Measurements from ENCODE around the gene KIF12. TPM values are rescaled to one million over a fixed set of nuclear protein-coding genes. Genes with fewer than 3 reads are reported as not detected.
A peak's percentile ranks its signal among the peaks of the same experiment; 100 is the strongest.

KIF12 gene
- total and polyA plus RNA-seq, 2 of the 13 experiments (the other 11 are each of a cell fraction or from before 2014, with no cell fraction given) = 1.8 to 12.5 TPM

GRCh38 chr9:114059047-114059803 is 39.9 kb downstream of the KIF12 start (continued):
- TF ChIP-seq ZBED4 (CRISPR knock-in tag; IDR thresholded peaks at IDR 0.05; ENCODE audit: borderline replicate concordance) (no peak; the same call in 1 of the 2 replicates), ZNF816 (CRISPR knock-in tag; IDR thresholded peaks at IDR 0.05; ENCODE audit: borderline replicate concordance) (peak; percentile 31; the same call in 1 of the 2 replicates), HMGXB4 (CRISPR knock-in tag; IDR thresholded peaks at IDR 0.05; ENCODE audit: borderline replicate concordance in 1 of 2, low read depth in 1 of 2) (0 out of 4 replicates have a peak, but pooled peaks of 1 of the 2 experiments have one; percentile 20), ZNF124 (CRISPR knock-in tag; IDR thresholded peaks at IDR 0.05) (no peak), POLR2AphosphoS5 (IDR thresholded peaks at IDR 0.05; ENCODE audit: low read depth, low read length) (peak; percentile 22), SSRP1 (CRISPR knock-in tag; IDR thresholded peaks at IDR 0.05) (peak; percentile 89; the same call in 1 of the 2 replicates), ZNF781 (CRISPR knock-in tag; IDR thresholded peaks at IDR 0.05; ENCODE audit: borderline replicate concordance, not compliant biosample characterization) (no peak), SP2 (CRISPR knock-in tag; IDR thresholded peaks at IDR 0.05) (no peak), ZNF510 (CRISPR knock-in tag; IDR thresholded peaks at IDR 0.05; ENCODE audit: low read depth) (peak; percentile 56; the same call in 1 of the 2 replicates), NFYC (CRISPR knock-in tag; IDR thresholded peaks at IDR 0.05) (no peak), HOXA5 (CRISPR knock-in tag; IDR thresholded peaks at IDR 0.05) (no peak), GATA4 (IDR thresholded peaks at IDR 0.05; ENCODE audit: borderline replicate concordance, low read depth) (no peak), STAG1 (CRISPR knock-in tag; IDR thresholded peaks at IDR 0.05) (no peak), ONECUT2 (CRISPR knock-in tag; IDR thresholded peaks at IDR 0.05) (no peak), ZNF232 (CRISPR knock-in tag; IDR thresholded peaks at IDR 0.05; ENCODE audit: borderline replicate concordance) (no peak), REST (IDR thresholded peaks at IDR 0.05; ENCODE audit: borderline replicate concordance in 1 of 2, low read depth in 1 of 2, low read length in 2 of 2) (no peak), RBFOX2 (IDR thresholded peaks at IDR 0.05; ENCODE audit: low read depth, low read length) (peak; percentile 66), ZUFSP (CRISPR knock-in tag; IDR thresholded peaks at IDR 0.05; ENCODE audit: borderline replicate concordance) (no peak)
